ENCODE results near the gene CHN1.

CHN1 gene, protein sequence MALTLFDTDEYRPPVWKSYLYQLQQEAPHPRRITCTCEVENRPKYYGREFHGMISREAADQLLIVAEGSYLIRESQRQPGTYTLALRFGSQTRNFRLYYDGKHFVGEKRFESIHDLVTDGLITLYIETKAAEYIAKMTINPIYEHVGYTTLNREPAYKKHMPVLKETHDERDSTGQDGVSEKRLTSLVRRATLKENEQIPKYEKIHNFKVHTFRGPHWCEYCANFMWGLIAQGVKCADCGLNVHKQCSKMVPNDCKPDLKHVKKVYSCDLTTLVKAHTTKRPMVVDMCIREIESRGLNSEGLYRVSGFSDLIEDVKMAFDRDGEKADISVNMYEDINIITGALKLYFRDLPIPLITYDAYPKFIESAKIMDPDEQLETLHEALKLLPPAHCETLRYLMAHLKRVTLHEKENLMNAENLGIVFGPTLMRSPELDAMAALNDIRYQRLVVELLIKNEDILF

GRCh38 chr2:175004980-175005732 lies at the start of gene CHN1:
TSS of gene CHN1 (minus strand) at chr2:175005381. CDS start at chr2:175004912, 469 bp downstream.
- DNase-seq: peak; percentile 45

DNA sequence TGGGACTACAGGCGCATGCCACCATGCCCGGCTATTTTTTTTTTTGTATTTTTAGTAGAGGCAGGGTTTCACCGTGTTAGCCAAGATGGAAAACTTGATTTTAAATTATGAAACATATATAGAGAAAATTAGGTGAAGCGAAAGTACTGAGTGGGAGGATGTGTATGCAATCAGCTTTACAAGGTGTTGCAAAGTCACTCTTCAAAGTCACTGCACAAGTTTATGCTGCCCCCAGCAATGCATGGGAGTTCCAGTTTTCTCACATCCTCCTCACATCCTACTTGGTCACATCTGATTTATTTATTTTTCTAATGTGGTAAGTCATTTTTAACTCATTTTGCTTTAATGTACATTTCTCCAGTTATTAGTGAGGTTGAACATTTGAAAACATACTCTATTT lies 49.2 kb upstream of the CHN1 start:
- no peak for DNase-seq

DNA sequence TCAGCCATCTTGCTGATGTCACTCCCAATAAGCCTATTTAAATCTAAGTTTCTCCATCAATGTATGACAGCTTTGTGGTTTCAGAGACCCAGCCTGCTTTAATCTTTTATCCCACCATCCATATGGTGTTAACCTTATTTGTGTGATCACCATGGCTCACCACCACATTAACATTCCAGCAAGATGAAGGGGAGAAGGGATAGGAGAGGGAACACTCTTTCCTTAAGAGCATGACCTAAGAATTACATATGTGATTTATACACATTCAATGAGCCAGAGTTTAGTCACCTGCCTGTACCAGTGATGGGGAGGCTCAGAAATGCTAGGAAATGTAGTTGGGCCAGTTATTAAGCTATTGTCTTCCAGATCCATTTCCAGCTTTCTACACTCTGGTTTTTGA lies 44.5 kb upstream of the CHN1 start:
- no peak for DNase-seq

DNA sequence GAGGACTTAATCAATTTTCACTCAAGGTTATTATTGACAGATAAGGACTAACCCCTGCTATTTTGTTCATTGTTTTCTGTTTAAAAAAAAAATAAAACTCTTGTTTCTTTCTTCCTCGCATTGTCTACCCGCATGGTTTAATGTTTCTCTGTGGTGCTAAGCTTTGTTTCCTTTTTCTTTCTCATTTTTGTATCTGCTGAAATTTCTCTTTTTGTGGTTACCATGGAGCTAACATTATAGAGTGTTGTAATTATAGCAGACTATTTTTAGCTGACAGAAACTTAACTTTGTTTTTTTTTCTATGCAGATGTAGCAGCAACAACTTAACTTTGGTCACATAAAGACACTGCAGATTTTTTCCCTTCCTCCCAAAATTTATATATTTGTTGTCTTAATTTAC lies 43.1 kb upstream of the CHN1 start:
- no peak for DNase-seq

DNA sequence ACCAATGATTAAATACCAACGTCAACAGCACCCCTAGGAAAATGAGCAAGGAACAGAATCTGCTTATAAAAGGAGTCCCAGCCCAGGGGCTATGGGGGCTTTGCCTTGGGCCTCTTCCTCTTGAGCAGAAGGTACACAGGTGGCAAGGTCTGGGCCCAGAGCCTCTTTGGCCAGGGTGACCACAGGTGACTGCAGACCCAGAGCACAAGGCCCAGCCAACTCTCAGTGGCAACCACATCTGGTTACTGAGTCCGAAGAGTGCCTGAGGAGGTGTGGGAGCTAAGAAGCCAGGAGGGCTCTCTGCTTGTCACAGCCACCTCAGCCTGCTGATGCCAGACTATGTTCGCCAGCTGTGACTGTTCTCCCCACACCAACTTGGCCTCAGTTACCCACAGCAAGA lies 34.3 kb upstream of the CHN1 start:
- DNase-seq: no peak

DNA sequence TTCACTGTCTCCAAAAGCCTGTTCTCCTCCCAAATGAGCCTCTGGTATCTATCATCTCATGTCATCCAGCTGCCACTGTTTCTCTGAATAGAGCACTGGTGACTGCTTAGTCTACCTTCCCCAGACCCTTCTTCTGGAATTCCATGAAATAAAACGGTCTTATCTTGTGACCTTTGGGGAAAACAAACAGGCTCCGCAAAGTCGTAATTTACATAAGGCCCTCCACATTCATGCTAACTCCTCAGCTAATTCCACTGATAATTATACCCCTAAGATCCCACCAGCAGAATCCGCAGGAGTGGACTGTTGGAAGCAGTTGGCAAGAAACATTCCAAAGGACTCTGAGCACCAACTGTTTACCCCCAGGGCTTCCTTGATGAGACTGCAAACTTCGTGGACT lies 33.9 kb upstream of the CHN1 start:
- DNase-seq: no peak

DNA sequence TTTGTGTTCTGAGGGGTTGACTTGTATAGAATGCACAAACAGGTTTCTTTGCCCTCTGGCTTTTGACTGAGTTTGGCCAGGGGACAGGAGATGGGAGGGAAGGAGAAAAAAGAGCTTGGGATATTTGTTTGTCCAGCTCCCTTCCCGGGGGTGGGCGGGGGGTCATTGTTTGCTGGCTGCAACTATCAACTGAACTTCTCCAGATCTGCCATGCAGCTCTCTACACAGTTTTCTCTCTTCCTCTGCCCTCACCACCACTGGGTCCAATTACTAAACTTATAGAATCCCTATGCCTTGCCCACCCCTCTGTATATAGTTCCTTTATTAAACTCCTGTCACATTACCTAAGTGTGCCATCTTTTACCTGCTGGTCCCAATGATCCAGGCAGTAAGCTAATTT lies 32.8 kb upstream of the CHN1 start:
- DNase-seq: no peak

DNA sequence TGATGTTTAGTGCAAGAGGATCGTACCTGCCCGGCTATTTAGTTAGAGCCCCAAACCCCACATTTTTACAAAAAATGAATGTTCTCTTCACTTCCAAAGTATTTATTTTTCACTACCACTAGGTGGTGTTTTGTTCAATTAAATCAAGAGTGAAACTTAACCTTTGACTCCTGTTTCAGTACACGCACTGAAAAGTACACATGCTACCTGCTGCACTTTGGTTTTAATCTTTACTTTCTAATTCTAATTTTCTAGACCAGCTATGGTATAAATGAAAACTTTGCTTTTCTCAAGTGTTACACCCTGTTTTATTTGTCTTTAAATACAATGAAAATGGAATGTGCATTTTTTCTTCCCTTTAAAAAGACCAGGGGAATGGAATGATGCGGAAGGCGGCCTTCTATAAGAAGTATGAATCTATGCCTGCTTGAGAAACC lies 31.4 kb upstream of the CHN1 start:
- peak; percentile 15 for DNase-seq

GRCh38 chr2:175035806-175036205 lies 30.6 kb upstream of the CHN1 start:
- no peak for DNase-seq

DNA sequence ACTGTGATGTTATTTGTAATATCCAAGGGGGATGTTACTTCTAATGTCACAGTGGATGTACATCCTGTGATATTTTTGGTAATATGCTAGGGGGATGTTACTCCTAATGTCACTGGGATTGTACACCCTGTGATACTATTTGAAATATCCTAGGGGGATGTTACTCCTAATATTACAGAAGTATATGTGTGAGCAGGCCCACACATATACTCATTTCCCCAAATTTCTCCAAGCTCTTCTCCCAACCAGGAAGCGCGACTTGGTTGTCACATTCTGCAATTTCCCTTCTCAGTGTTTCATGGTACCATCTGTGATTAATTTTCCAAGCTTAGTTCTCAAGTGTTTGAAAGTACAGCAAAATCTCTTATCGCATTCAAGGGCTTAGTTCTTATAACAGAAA lies 29.5 kb upstream of the CHN1 start:
- no peak for DNase-seq

- no peak for DNase-seq
Measured at GRCh38 chr2:175030380-175031271, 25.4 kb upstream of the CHN1 start.

GRCh38 chr2:175027755-175028154 lies 22.6 kb upstream of the CHN1 start:
- DNase-seq: no peak

GRCh38 chr2:175026385-175026784 lies 21.2 kb upstream of the CHN1 start:
- no peak for DNase-seq

- DNase-seq: no peak
Measured at GRCh38 chr2:175025946-175026345, 20.8 kb upstream of the CHN1 start.

DNA sequence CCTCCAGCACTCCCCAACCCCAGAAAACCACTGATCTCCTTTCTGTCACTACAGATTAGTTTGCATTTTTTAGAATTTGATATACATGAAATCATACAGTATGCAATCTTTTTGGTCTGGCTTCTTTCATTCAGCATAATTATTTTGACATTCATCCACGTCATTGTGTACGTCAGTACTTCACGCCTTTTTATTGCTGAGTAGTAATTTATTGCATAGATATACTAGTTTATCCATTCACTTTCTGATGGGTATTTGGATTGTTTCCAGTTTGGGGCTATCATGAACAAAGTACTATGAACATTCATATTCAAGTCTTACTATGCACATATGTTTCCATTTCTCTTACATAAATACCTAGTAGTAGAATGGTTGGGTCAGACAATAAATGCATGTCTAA lies 20.1 kb upstream of the CHN1 start:
- no peak for DNase-seq

DNA sequence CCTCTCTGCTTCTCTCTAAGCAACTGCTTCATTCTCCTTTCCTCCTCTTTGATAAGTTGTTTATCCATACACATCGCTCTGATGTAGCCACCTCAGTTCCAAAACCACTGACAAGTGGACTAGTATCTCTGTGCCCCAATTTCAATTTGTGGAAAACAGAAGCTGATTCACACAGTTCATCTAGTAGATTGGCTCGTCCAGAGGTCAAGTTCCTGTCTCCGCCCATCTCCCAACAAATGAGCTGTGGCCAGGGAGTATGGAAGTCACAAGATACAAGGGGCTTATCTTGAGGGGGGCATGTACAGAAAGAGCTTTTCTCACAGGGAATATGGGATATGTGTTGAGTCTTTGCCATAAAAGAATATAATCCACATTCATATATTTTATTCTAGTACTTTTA lies 17.7 kb upstream of the CHN1 start:
- DNase-seq: no peak

DNA sequence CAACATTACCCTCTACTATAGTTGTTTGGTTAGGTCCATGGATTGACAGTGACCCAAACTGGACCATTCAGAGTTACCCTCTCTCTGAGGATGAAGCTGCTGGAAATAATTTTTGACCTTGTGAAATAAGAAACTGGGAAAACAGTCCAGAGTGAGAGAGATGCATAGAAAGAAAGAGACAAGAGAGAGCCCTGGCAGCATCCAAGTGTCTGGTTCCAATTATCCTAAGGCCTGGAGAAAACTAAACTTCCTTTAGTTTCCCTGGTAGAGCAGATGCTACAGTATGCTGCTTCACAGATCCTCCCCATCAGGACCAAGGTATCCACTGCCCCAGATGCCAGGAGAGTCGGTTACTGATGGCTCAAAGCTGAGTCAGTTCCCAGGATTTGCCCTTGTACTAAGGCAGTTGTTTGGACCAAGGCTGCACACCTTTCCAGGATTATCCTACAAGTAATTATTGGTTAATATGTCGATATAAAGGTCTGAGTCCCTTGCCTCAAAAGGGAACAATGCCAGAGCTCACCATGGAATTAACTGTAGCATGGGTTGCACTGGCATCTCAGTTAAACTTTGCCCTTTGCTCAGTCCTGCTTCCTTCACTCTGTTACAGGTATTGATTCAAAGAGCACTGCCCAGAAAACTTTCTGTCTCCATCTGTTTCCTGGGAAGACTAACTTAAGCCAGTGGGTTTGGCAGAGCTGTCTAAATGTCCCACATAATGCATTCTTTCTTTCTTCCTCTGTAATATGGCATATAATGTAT lies 14.6 kb upstream of the CHN1 start:
- no peak for DNase-seq

DNA sequence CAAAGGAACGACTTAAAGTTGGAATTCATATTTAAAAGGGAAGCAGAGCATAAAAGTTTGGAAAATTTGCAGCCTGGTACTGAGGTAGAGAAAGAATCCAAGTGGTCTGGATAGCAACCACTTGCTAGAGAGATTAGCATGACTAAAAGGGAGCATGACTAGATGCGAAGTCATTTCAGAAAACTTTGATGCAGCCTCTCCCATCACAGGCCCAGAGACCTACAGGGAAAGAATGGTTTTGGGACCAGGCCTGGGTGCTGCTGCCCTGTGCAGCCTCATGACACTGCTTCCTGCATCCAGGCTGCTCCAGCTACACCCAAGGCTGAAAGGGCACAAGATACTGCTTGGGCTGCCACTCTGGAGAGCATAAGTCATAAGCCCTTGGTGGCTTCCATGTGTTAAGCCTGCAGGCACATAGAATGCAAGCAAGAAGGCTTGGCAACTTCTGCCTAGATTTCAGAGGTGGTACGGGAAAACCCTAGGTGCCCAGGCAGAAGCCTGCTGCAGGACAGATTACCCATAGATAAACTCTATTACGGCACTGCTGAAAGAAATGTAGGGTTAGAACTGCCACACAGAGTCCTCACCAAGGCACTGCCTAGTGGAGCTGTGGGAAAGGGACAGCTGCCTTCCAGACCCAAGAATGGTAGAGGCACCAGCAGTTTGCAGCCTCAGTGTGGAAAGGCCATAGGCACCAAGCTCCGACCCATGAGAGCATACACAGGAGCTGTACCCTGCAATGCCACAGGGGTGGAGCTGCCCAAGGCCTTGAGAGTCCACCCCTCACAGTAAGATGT lies 12.6 kb upstream of the CHN1 start:
- DNase-seq: no peak

DNA sequence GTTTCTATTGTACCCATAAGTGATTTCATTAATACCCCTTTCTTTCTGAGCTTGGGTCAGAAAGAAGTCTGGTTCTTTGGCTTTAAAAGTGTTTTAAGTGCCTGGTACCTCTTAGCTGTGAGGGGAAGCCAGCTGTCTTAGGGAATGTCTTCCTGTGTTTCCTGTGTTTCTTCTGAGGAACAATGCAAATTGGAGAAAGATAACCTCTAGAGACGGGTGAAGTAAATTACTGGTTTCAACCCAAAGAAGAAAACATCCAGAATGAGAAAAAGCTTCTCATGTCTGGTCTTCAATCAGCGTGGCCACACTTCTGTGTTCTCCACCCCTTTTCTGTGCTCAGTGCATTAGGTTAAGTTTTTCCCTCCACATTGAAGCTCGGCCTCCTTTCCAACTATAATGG lies 10.2 kb upstream of the CHN1 start:
- DNase-seq: no peak

GRCh38 chr2:175012516-175012915 lies 7.3 kb upstream of the CHN1 start:
- DNase-seq: no peak

DNA sequence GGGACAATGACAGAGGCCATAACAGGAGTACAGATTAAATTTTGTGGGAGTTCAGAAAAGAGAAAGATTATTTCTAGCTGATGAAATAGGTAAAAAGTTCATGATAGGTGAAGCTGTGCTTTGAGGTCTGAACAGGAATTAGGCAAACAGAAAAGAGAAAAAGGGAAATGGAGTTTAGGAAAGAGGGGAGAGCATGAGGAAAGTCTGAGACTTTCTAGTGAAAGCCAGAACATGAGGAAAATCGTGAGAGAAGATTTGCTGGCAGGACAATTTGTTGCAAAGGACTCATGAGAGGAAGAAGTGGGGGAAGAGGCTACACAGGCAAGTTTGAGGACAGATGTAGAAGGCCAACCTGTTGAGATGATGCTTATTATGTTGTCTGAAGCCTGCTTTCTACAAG lies 6.3 kb upstream of the CHN1 start:
- DNase-seq: no peak

- peak; percentile 61 for DNase-seq
Measured at GRCh38 chr2:175010848-175011254, 5.7 kb upstream of the CHN1 start.

Data from NCI-H1436 treated with DMSO at 0.1 percent for 48 hours (cell line).